Measurements from ENCODE around the gene DNAJC12. TPM values are rescaled to one million over a fixed set of nuclear protein-coding genes. Genes with fewer than 3 reads are reported as not detected.

DNAJC12 gene
- total RNA-seq, 1 experiment from 2014 or later: 4.3 TPM

GRCh38 chr10:67843284-67843683 lies 5.3 kb upstream of the DNAJC12 start (continued):
- TF ChIP-seq FOSL1 (IDR thresholded peaks at IDR 0.05; ENCODE audit: low read depth): no peak
- TF ChIP-seq TCF7L2 (IDR thresholded peaks at IDR 0.05; ENCODE audit: borderline replicate concordance, extremely low read depth, insufficient read depth, insufficient read length): no peak

GRCh38 chr10:67841737-67842136 lies 3.7 kb upstream of the DNAJC12 start:
- Histone ChIP-seq H3K27me3 (ENCODE audit: insufficient read depth, low read length) (no peaks in the 10 kb centered on the region), H3K4me3 (replicated peaks in 1 of 2; ENCODE audit: low read depth in 1 of 2, low read length in 2 of 2) (no peak overlapping the region), H3K4me1 (ENCODE audit: control insufficient read depth in 1 of 2, insufficient read depth in 2 of 2, low read length in 2 of 2) (peaks cover 4 to 10% of the 10 kb centered on the region in 2 experiments; a peak in 3 of 4 replicates), H4K20me1 (ENCODE audit: insufficient read depth) (no peaks in the 10 kb centered on the region), H3K4me2 (ENCODE audit: low read length) (no peak overlapping the region), H3K9ac (ENCODE audit: low read length) (no peak overlapping the region), H3K79me2 (ENCODE audit: insufficient read depth, low read length) (no peaks in the 10 kb centered on the region), H3K36me3 (ENCODE audit: control insufficient read depth in 1 of 2, insufficient read depth in 2 of 2, low read length in 2 of 2) (no peaks in the 10 kb centered on the region), H3K27ac (ENCODE audit: low read depth, low read length) (no peak overlapping the region), H2AFZ (ENCODE audit: low read depth, low read length, poor library complexity, severe bottlenecking) (no peak overlapping the region), H3K9me2 (ENCODE audit: insufficient read depth) (no peaks in the 10 kb centered on the region), H3K9me3 (ENCODE audit: control insufficient read depth in 1 of 2, insufficient read depth in 1 of 2, low read depth in 1 of 2, low read length in 2 of 2) (no peaks in the 10 kb centered on the region)
- CTCF ChIA-PET: no interaction called here
- TF ChIP-seq MAX (IDR thresholded peaks at IDR 0.05) (no peak), SIN3A (IDR thresholded peaks at IDR 0.05; ENCODE audit: low read depth) (no peak), EGR1 (IDR thresholded peaks at IDR 0.05; ENCODE audit: low read depth) (no peak), FOSL1 (IDR thresholded peaks at IDR 0.05; ENCODE audit: low read depth) (no peak), CEBPB (IDR thresholded peaks at IDR 0.05; ENCODE audit: low read depth) (no peak), SP1 (IDR thresholded peaks at IDR 0.05; ENCODE audit: low read depth) (no peak), YY1 (IDR thresholded peaks at IDR 0.05; ENCODE audit: extremely low read depth, insufficient replicate concordance, low read depth, low read length) (no peak), JUND (IDR thresholded peaks at IDR 0.05) (no peak), ELF1 (IDR thresholded peaks at IDR 0.05; ENCODE audit: borderline replicate concordance, low read depth) (no peak), RAD21 (IDR thresholded peaks at IDR 0.05; ENCODE audit: low read depth) (no peak), CTCF (IDR thresholded peaks at IDR 0.05 in 2 of 3, conservative IDR thresholded peaks at IDR 0.05 in 1 of 3; ENCODE audit: borderline replicate concordance in 1 of 3, insufficient read depth in 1 of 3, low read depth in 2 of 3, low read length in 2 of 3) (no peak), ZFX (IDR thresholded peaks at IDR 0.05) (no peak), POLR2AphosphoS5 (IDR thresholded peaks at IDR 0.05; ENCODE audit: low read depth, low read length) (no peak), EZH2 (IDR thresholded peaks at IDR 0.05) (no peak), TCF7L2 (IDR thresholded peaks at IDR 0.05; ENCODE audit: borderline replicate concordance, extremely low read depth, insufficient read depth, insufficient read length) (no peak), ZNF274 (IDR thresholded peaks at IDR 0.05; ENCODE audit: low read depth, low read length) (no peak), CBX3 (IDR thresholded peaks at IDR 0.05; ENCODE audit: low read depth) (no peak), SRF (IDR thresholded peaks at IDR 0.05; ENCODE audit: low read depth) (no peak), ATF3 (IDR thresholded peaks at IDR 0.05) (no peak)
- POLR2A ChIA-PET: no interaction called here
- ATAC-seq (no peak), DNase-seq (ENCODE audit: low read depth, low spot score) (no peak)
- RAD21 ChIA-PET (ENCODE audit: low non-redundant PET in 1 of 2, low total read pairs in 2 of 2, uncharacterized antibody in 2 of 2, unreplicated experiment in 2 of 2): no interaction called here
- intact Hi-C loops (cut with micrococcal nuclease): no loop called here
- BruUV-seq (replicated peaks): no TSS peak

All from HCT116 (cell line).